GM18498 (cell line): Measurements from ENCODE around the gene EPB41L4B.

Source experiments
- ATAC-seq: cut with Tn5 transposase; IDR thresholded peaks from one replicate; pipeline ENCODE4 v1.9.1; 2021; ENCODE audit warnings: mild to moderate bottlenecking, moderate library complexity; ENCODE audit not compliant: unreplicated experiment

Gene EPB41L4B

DNA sequence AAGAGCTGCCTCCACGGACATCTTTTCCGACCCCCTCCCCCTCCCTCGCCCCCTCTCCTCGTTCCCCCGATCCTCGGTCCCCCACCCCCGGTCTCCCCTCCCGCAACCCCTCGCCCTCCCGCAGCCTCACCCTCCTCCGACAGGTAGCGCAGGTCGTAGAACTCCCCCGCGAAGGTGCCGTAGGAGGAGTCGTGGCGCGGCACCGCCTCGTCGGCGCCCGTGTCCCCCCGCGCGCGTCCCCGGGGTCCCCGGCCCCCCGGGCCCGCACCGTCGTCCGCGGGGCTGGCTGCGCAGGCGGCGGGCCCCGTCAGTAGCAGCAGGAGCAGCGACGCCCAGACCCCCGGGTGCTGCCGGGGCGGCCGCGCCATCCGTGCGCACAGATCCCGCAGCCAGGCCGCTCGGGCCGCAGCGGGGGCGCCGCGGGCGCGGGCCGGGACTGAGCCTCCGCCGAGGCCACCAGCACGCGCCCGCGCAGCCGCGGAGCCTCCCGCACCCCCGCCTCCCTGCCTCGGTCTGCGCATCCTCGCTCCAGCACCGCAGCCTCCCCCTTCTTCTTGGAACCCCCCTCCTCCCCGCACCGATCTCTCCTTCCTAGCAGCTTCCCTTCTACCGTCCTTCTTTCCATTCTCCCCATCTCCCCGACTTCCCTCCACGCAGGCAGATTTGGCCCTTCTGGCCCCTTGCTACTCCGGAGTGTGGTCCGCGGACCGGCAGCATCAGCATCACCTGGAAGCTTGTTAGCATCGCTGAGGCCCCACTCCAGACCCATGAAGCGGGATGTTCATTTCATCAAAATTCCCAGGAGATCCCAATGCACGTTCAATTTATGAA lies 153.9 kb downstream of the EPB41L4B start, which contains the start of gene FRRS1L:
FRRS1L (minus strand) TSS at position 479 of the 831 bp plus-strand sequence; CDS start at position 368, 111 bp downstream.
- no peak for ATAC-seq

DNA sequence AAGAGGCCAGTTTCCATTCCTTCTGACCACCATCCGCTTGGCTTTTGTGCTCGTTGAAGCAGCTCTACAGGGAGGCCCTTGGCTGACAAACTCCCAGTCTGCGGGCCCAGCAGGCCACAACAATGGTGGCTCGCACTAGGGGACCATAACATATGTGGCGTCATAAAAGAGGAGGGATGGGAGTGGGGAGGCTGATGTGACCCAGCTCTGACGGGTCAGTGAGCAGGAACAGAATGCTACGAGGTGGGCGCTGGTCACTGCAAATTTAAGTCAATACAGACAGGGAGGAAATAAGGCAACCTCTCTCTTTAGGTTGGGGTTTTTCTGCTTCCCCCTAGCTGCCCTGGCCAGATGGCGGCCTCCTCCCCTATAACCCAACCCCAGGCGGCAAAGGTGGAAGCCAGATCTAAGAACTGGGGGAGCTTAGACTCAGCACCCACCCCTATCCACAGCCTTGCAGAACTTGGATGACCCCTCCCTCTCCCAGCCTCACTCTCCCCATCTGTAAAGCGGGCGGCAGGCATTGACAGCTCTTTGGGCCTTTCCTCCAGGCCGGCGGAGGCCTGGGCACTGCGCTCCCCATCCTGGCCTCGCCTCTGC lies 154.6 kb downstream of the EPB41L4B start:
- no peak for ATAC-seq

DNA sequence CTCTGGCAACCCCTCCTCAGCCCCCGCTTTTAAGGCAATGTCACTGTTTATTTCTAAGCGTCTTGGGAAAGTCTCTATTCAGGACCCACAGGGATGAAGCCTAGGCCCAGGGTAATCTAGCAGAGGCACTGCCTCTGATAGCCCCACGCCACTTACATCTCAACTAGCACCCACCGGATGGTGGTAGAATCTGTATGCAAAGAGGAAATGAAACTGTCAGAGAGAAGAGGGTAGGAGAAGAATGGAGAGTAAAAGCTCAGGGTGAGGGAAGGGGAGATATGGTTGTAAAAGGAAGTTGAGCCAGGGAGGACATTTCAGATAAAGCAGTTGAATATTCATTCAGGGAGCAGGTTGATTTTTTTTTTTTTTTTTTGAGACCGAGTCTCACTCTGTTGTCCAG lies 156.8 kb downstream of the EPB41L4B start:
- ATAC-seq = peak; percentile 86

DNA sequence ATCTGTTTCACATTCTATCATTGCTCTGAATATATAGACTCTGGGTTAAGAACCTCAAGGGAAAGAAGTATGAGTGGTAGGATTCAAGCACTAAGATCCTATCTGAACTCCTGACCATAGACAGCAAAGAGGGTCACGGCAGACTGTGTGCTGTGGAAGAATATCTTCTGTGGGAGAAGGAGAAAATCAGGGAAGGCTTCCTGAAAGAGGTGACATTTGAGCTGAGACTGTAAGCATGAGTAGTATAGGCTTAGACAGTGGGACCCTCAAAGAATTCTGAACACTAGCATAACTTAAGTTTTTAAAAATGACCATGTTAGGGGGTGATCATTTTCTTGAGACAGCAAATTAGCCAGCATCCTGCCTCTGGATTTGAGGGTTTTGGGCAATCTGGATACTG lies 157.7 kb downstream of the EPB41L4B start:
- ATAC-seq = no peak

DNA sequence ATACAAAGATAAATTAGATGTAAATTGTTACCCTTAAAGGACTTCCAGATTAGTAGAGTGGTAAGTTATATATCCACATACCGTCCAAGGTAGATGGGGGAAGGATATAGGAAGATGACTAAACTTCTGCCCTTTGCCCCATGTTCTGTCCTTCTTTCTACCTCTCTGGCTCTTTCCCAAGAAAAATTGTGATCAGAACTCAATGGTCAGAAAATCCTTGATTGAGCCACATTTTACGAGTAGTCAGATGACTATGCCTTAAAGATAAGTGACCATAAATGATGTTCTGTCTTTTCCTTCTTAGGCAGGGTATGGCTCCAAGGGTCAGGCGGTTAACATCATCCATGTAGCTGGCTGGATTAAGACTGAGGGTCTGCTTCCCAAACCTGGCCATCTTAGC lies 158.2 kb downstream of the EPB41L4B start:
- ATAC-seq = no peak

DNA sequence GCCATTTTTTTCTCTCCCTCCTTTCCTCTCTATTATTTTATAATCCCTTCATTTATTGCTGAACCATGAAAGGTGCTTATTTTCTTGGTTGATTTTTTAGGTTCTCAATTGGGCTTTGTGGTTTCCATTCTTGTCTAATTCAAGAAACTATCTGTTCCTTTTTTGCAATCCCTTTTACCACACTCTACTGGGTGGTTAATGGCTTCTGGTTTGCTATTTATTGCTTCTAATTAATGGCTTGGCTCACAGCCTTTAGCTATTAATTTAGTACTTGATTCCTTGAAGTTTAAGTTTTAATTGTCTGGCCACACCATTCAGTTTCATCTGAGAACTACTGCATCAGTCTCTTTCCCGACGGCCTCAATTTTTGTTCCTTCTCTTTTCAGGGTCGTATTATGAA lies 159.4 kb downstream of the EPB41L4B start:
- no peak for ATAC-seq

DNA sequence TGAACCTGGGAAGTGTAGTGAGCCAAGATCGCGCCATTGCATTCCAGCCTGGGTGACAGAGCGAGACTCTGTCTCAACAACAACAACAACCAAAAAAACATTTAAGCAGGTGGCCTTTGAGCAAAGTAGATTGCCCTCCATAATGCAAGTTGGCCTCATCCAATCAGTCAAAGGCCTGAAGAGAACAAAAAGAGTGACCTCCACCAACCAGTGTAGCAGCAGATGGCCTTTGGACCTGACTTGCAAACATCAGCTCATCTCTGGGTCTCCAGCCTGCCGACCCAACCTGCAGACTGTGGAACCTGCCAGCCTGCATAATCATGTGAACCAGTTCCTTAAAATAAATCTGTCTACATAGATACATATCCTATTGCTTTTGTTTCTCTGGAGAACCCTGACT lies 161.3 kb downstream of the EPB41L4B start:
- no peak for ATAC-seq

DNA sequence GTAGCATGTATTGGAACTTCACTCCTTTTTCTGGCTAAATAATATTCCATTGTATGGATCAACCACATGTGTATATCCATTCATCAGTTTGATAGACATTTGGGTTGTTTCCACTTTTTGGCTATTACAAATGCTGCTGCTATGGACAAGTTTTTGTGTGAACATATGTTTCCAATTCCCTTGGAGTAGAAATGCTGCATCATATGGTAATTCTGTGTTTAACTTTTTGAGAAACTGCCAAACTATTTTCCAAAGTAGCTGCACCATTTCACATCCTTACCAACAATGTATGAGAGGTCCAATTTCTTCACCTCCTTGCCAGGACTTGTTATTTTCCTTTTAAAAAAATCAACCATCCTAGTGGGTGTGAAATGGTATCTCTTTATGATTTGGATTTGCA lies 162.2 kb downstream of the EPB41L4B start:
- ATAC-seq = no peak

DNA sequence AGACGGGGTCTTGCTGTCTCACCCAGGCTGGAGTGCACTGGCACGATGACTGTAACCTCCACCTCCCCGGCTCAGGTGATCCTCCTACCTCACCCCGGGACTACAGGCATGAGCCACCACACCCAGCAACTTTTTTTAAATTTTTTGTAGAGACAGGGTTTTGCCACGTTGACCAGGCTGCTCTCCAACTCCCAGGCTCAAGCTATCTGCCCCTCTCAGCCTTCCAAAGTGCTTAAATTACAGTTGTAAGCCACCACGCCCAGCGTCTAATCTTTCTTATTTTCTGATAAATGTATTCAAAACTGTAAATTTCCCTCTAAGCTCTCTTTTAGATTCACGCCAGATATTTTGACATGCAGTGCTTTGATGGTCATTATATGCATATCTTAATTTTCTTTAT lies 164.2 kb downstream of the EPB41L4B start:
- ATAC-seq = no peak

DNA sequence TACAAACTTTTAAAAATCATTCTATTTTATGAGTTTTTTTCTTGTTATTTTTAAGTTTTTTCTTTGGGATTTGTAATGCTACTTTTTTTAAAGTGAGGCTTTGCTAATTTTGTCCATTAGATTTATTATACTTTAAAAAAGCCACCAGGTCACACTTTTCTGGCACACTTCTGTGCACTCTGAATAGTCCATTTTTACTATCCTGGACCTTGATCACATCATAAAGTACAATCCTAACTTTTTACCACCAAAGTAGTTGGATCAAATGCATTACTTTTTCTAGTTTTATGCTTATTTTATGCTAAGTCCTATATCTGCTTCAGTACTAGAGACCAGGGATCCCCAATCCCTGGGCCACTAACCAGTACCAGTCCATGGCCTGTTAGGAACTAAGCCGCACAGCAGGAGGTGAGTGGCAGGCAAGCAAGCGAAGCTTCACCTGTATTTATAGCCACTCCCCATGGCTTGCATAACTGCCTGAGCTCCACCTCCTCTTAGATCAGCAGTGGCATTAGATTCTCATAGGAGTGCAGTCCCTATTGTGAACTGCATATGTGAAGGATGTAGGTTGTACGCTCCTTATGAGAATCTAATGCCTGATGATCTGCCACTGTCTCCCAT lies 169.8 kb downstream of the EPB41L4B start:
- no peak for ATAC-seq

DNA sequence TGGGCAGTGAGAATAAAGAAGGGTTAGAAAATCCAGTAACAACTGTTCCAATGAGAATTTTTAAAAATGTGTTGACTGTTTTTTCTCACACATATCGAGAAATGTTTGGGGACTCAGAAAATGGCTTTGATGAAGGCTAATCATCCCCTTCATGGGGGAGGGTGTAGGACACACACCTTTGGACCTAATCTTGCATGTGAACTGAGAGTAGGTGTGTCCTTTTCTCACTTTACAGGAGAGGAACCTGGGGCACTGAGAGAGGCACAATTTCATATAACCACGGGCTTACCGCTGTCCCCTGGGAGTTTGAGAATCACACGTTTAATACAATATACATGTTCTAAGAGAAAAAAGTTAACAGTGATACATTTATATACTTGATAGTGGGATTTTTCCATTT lies 171.1 kb downstream of the EPB41L4B start:
- ATAC-seq = no peak

DNA sequence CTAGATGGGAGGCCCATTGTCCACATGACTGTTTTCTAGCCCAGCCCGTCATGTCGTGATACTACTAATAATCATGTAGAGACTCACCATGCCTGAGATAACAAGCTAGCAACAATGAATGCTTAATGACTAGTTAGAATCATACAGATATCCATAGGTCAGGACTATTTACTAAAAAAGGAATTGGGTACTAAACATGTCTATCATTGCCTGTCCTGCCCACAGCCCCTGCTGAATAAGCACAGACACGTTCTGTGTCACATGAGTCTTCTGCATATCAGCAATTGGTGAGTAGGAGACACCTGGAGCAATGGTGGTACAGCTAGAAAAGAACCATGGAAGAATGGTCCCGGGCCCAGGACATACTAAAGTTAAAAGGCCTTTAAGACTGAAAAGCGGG lies 171.8 kb downstream of the EPB41L4B start:
- no peak for ATAC-seq

DNA sequence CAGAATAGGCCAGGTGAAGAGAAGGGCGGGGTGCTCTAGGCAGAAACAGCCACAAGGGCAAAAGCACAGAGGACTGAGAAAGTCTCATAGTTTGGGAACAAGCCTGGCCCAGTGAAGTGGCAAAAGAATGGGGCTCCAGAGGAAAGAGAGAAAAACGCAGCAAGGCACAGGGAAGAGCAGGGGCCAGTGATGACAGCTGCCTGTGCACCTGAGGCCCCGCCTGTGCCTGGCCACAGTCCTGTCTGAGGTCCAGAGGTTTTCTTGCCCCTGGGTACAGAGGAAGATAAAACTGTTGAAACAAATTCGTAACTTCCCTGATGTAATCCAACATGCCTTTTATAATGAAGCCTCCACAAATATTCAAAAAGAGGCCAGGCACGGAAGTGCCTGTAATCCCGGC lies 175.8 kb downstream of the EPB41L4B start:
- no peak for ATAC-seq

DNA sequence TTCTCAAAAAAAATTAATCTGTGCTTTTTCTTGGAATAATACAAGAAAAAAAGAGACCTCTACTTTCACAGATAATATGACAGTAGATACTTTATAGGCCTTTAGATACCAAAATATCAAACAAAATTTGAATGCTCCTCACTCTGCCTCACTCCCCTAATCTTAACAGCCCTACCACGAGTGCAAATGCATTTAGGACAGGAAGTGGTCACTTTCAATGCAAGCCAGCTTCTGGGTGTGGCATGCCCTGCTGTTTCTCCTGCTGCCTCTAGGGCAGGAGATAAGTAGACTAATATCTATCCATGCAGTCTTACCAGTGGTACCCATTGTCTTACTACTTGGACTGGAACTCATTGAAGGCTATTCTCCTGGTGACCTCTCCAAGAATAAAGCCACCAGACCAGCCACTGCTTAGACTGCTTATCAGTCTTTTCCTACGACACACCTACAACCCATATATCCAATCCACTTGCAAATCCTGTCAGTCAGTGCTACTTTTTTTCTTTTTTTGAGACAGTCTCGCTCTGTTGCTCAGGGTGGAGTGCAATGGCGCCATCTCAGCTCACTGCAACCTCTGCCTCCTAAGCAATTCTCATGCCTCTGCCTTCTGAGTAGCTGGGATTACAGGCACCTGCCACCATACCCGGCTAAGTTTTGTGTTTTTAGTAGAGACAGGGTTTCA lies 176.8 kb downstream of the EPB41L4B start:
- peak; percentile 99 for ATAC-seq

DNA sequence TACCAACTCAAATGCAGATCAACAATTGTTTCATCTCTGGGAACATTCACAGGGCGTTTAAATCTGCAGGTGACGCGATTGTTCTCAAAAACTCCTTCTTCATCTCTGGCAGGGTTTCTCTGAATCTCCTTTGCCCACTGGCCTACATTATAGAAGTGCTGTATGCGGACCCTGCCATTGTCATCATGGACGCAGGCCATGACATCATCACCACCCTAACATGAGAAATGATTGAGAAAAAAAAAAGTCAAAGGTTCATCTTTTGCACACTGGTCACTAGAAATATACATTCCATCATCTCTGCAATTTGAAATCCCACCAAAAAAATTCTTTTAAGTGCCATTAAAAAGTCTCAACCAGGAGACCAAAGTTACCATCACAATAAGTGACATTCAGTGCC lies 179.5 kb downstream of the EPB41L4B start:
- no peak for ATAC-seq

DNA sequence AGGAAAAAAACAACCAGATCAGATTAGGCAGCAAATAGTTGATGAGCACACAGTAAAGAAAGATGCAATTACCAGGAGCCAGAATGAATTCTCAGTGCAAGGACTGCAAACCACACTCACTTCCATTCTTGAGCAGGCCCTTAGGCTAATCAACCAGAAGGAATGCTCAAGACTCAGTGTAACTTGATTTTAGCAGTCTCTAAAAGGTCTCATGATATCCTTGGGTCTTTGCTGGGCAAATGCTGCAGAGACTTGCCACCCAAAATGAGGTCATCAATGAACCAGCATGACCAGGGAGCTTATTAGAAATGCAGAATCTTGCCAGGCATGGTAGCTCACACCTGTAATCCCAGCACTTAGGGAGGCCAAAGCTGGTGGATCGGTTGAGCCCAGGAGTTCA lies 181.0 kb downstream of the EPB41L4B start:
- ATAC-seq = no peak

DNA sequence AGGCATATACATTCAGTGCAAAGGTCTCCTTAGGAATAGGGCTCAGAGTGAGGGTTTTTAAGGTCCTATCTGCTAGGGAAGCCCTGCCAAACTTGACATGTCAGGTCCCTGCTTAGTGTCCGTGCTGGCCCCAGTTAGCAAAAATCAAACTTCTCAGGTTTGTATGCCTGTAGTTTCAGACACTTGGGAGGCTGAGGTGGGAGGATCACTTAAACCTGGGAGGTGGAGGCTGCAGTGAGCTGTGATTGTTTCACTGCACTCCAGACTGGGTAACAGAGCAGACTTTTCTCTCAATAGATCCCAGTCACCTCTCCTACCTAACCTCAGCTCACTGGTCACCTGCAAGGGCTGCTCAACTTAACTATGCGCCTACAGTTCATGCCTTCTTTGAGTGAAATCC lies 182.4 kb downstream of the EPB41L4B start:
- ATAC-seq = no peak

DNA sequence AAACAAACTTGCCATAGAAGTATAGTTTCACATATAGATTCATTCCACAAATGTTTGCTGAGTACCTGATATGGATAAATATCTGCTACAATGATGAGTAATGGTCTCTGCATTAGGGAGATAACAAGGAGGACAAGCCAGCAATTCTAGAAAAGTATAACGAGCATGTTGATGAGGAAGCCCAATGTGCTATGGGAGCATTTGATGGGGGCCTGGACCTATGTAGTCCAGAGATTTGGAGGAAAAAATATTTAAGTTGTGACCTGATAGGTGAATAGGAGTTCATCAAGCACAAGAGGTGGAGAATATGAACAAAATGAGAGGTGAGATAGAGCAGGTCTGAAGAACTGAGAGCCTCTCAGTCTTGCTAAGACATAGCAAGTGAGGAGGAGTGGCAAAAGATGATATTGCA lies 186.7 kb downstream of the EPB41L4B start:
- no peak for ATAC-seq

DNA sequence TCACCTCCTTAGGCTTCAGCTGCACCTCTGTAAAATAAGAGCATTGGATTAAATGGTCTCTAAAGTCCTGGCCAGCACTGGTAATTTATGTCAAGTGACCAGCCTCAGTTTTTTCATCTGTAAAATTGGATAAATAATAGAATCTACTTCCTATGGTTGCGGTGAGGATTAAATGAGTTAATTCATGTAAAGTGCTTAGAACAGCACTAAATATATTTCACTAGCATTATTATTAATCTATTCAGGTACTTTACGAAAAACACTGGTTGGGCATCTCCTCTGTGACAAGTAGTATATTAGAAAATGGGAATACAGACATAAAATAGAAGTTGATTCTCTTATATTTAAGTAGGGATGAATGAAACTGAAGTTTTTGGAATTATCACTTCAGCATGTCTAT lies 187.3 kb downstream of the EPB41L4B start:
- ATAC-seq = no peak

DNA sequence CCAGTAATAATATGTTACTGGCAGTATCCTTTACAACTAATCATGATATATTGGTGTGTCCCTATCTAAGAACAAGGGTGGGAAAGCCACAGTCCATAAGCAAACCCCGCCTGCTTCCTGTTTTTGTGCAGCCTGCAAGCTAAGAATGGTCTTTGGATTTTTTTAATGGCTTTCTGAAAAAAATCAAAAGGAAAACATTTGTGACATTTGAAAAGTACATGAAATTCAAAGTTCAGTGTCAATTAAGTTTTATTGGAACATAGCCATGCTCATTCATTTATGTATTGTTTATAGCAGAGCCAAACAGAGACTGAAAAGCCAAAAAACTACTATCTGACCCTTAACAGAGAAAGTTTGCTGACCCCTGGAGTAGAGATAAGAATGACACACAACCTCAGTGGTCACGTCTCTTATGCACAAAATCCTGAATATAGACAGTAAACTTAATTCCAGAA lies 188.3 kb downstream of the EPB41L4B start:
- no peak for ATAC-seq

DNA sequence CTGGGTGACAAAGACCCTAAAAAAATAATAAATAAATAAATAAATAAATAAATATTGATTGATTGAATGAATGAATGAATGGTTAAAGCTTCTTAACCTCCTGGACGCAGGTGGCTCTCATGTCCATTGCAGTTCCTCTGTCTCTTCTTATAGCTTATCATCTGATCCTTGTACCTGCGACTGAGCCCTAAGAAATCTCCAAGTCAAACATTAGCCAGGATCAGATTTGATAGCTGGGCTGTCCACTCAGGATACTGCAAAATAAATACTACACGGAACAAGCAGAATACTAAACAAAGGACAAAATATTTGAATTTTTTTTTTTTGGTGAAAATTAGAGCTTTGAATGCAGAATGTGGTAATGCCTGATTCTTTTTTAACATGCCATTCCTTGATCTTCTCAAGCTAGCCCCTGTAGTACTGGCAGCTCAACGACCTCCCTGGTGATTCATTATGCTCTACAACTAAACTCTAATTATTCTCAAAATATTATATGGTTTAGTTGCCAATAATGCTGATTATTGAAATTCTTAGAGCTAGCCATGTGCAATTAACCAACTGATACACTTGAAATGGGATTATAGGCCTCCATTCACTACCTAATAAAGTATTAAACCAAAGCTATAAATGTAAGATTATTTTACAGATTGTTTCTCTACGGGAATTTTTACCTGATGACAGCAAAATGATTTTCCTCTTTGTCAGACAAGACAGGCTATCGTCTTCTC lies 191.2 kb downstream of the EPB41L4B start:
- ATAC-seq = no peak
